A673 (cell line): ENCODE data around the gene RUBCNL. TPM values are rescaled to one million over a fixed set of nuclear protein-coding genes. Genes with fewer than 3 reads are reported as not detected.

Experiments
- BruUV-seq: library from RNA; stranded (reverse); fragments of 400-500 nt; replicated peaks from 2 replicates; lab custom pipeline; 2021; lab: Mats Ljungman, UMichigan
- CTCF ChIA-PET: fragments of 300-600 bp; sonication (Branson Sonifier 250); formaldehyde crosslinking; loops from one replicate; lab custom pipeline; 2022; ENCODE audit warnings: antibody characterized with exemption; lab: Charles Lee
- POLR2A ChIA-PET: fragments of 300-600 bp; sonication (Branson Sonifier 250); formaldehyde crosslinking; loops from one replicate; lab custom pipeline; 2022; ENCODE audit warnings: antibody characterized with exemption; ENCODE audit not compliant: low non-redundant PET; lab: Charles Lee
- DNase-seq: peaks from one replicate; pipeline ENCODE4 v3.0.0-alpha.2; 2015; ENCODE audit warnings: low spot score
- H3K27ac ChIP-seq: fragments of 200-600 bp; sonication (generic); 2 replicates; pipeline ENCODE4 v1.5.1; 2016; ENCODE audit warnings: mixed run types, low read depth, mild to moderate bottlenecking, mixed read lengths, antibody characterized with exemption, low read length; ENCODE audit not compliant: poor library complexity, severe bottlenecking
- H3K27me3 ChIP-seq: fragments of 200-600 bp; sonication (generic); replicated peaks from 2 replicates; pipeline ENCODE4 v1.6.1; 2017; ENCODE audit warnings: mixed run types, low read depth, mild to moderate bottlenecking, mixed read lengths, antibody characterized with exemption, low read length; ENCODE audit not compliant: insufficient read depth, poor library complexity
- H3K36me3 ChIP-seq: fragments of 200-600 bp; sonication (generic); 2 replicates; pipeline ENCODE4 v1.6.1; 2016; ENCODE audit warnings: mixed run types, mild to moderate bottlenecking, mixed read lengths, antibody characterized with exemption, low read length; ENCODE audit not compliant: insufficient read depth, poor library complexity, severe bottlenecking
- H3K4me1 ChIP-seq: fragments of 200-600 bp; sonication (generic); 2 replicates; pipeline ENCODE4 v1.6.1; 2017; ENCODE audit warnings: mixed run types, mild to moderate bottlenecking, mixed read lengths, antibody characterized with exemption, low read length; ENCODE audit not compliant: insufficient read depth, poor library complexity, severe bottlenecking
- H3K4me3 ChIP-seq: fragments of 200-600 bp; sonication (generic); 2 replicates; pipeline ENCODE4 v1.5.1; 2016; ENCODE audit warnings: low read depth, mixed run types, mild to moderate bottlenecking, mixed read lengths, low read length; ENCODE audit not compliant: poor library complexity, severe bottlenecking
- H3K9me3 ChIP-seq: fragments of 200-600 bp; sonication (generic); 2 replicates; pipeline ENCODE4 v1.6.1; 2016; ENCODE audit warnings: mixed run types, low read depth, mild to moderate bottlenecking, mixed read lengths, antibody characterized with exemption, low read length; ENCODE audit not compliant: poor library complexity, severe bottlenecking
- CTCF ChIP-seq: fragments of 300-800, 200-600 bp; sonication (generic); conservative IDR thresholded peaks from 2 replicates; pipeline ENCODE4 v1.5.1; 2017; ENCODE audit warnings: low read depth, mild to moderate bottlenecking, antibody characterized with exemption, low read length, moderate library complexity, mixed read lengths
- EZH2 ChIP-seq: fragments of 200-600 bp; sonication (generic); IDR thresholded peaks from 2 replicates; pipeline ENCODE4 v1.6.1; 2017; ENCODE audit warnings: borderline replicate concordance, low read depth, mild to moderate bottlenecking, mixed read lengths, antibody characterized with exemption, low read length; ENCODE audit not compliant: poor library complexity, severe bottlenecking
- intact Hi-C: fragments of 100-400 bp; cut with micrococcal nuclease; formaldehyde crosslinking; loops from one replicate; pipeline ENCODE4 v1.10.0; 2022; ENCODE audit not compliant: unreplicated experiment
- total RNA-seq: library from RNA; stranded (reverse); gene quantifications from 2 replicates; pipeline ENCODE4 v1.2.3, GENCODE V29; 2021

The RUBCNL gene
- total RNA-seq, 1 experiment from 2014 or later, result 126 TPM

GRCh38 chr13:46313432-46314257, 73.4 kb downstream of the RUBCNL start:
- ChIA-PET POLR2A (no interaction called here), CTCF (no interaction called here)
- Histone ChIP-seq H3K27ac (no peak overlapping the region), H3K9me3 (peaks cover 9% of the 10 kb centered on the region), H3K4me1 (no peaks in the 10 kb centered on the region), H3K4me3 (no peak overlapping the region), H3K27me3 (no peaks in the 10 kb centered on the region), H3K36me3 (no peaks in the 10 kb centered on the region)
- TF ChIP-seq EZH2, result no peak
- no peak for TF ChIP-seq CTCF
- intact Hi-C loops, result no loop called here
- no TSS peak for BruUV-seq
- DNase-seq, result no peak

- Histone ChIP-seq H3K27ac (no peak overlapping the region), H3K9me3 (peaks cover 9% of the 10 kb centered on the region), H3K4me1 (no peaks in the 10 kb centered on the region), H3K4me3 (no peak overlapping the region), H3K36me3 (no peaks in the 10 kb centered on the region), H3K27me3 (no peaks in the 10 kb centered on the region)
- DNase-seq, result no peak
- ChIA-PET POLR2A (no interaction called here), CTCF (no interaction called here)
- intact Hi-C loops, result no loop called here
- no peak for TF ChIP-seq EZH2
- TF ChIP-seq CTCF, result no peak
- no TSS peak for BruUV-seq
Measured at GRCh38 chr13:46313024-46313423, 74.0 kb downstream of the RUBCNL start.

GRCh38 chr13:46311217-46311616, 75.8 kb downstream of the RUBCNL start:
- Histone ChIP-seq H3K4me1 (peaks cover 7% of the 10 kb centered on the region), H3K4me3 (no peak overlapping the region), H3K36me3 (no peaks in the 10 kb centered on the region), H3K27ac (no peak overlapping the region), H3K9me3 (peaks cover 9% of the 10 kb centered on the region), H3K27me3 (no peaks in the 10 kb centered on the region)
- no TSS peak for BruUV-seq
- TF ChIP-seq CTCF (no peak), EZH2 (no peak)
- CTCF ChIA-PET, result no interaction called here
- DNase-seq, result no peak
- POLR2A ChIA-PET, result interaction anchor here (0.6 kb wide), 1 partner anchor 67 kb away, joined by 3 read pairs; no protein-coding TSS in a partner anchor
- intact Hi-C loops, result no loop called here
